Measurements from ENCODE around the gene SPEF2. TPM values are rescaled to one million over a fixed set of nuclear protein-coding genes. Genes with fewer than 3 reads are reported as not detected.
"Not testable (repeated sequence)": the region's sequence is repeated elsewhere in the genome, so short reads cannot be mapped to it uniquely, and the experiment has no call there.

SPEF2 gene
- total RNA-seq, 1 donor from 2014 or later, result 15.1 TPM

DNA sequence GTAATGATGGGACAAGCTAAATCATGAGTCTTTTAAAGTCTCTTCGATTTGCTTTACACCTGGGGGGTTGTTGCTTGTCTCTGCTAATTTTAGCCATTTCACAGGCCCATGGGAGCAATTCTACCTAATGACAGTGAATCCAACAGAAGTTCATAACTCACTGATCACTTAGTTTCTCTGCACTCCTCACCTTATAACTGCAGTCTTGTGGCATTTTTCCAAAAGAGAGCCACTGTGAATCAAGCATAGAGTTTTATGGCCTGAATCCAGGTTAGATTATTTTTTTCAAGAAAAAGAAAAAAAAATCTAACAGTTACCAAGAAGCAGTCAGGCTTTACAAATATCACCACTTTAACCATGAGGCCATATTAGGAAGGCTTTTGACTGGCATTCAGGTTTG is 237.5 kb downstream of the SPEF2 start:
- H3K27ac Mint-ChIP-seq, result no peak overlapping the region
- peaks cover 4% of the 10 kb centered on the region for H3K4me1 Mint-ChIP-seq (ENCODE audit: unreplicated experiment)

DNA sequence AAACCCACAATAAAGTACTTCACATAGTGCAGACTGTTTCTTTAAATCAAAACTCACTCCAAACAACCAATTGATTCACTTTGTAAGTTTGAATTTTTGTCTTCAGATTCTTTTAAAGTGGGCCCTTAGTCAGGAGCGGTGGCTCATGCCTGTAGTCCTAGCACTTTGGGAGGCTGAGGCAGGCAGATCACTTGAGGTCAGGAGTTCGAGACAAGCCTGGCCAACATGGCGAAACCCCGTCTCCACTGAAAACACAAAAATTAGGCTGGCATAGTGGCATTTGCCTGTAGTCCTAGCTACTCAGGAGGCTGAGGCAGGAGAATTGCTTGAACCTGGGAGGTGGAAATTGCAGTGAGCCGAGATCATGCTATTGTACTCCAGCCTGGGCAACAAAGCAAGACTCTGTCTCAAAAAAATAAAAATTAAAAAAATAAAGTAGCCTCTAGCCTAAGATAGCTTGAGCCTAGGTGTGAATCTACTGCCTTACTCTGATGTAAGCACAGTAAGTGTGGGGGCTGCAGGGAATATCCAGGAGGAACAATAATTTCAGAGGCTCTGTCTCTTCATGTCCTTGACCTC is 238.6 kb downstream of the SPEF2 start:
- not testable (repeated sequence) for DNase-seq (ENCODE audit: extremely low spot score, unreplicated experiment); H3K27ac Mint-ChIP-seq; H3K36me3 Mint-ChIP-seq; H3K4me3 Mint-ChIP-seq; H3K9me3 Mint-ChIP-seq; H3K27me3 Mint-ChIP-seq; H3K4me1 Mint-ChIP-seq (ENCODE audit: unreplicated experiment)

More for the DNA sequence above, 237.5 kb downstream of the SPEF2 start:
- no peak overlapping the region for H3K4me3 Mint-ChIP-seq
- peaks cover 3% of the 10 kb centered on the region for H3K27me3 Mint-ChIP-seq
- H3K36me3 Mint-ChIP-seq, result no peaks in the 10 kb centered on the region
- TF ChIP-seq, protein P1, sequence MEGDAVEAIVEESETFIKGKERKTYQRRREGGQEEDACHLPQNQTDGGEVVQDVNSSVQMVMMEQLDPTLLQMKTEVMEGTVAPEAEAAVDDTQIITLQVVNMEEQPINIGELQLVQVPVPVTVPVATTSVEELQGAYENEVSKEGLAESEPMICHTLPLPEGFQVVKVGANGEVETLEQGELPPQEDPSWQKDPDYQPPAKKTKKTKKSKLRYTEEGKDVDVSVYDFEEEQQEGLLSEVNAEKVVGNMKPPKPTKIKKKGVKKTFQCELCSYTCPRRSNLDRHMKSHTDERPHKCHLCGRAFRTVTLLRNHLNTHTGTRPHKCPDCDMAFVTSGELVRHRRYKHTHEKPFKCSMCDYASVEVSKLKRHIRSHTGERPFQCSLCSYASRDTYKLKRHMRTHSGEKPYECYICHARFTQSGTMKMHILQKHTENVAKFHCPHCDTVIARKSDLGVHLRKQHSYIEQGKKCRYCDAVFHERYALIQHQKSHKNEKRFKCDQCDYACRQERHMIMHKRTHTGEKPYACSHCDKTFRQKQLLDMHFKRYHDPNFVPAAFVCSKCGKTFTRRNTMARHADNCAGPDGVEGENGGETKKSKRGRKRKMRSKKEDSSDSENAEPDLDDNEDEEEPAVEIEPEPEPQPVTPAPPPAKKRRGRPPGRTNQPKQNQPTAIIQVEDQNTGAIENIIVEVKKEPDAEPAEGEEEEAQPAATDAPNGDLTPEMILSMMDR (conservative IDR thresholded peaks at IDR 0.05), result no peak
- no peak for DNase-seq (ENCODE audit: extremely low spot score, unreplicated experiment)
- H3K9me3 Mint-ChIP-seq, result no peaks in the 10 kb centered on the region

DNA sequence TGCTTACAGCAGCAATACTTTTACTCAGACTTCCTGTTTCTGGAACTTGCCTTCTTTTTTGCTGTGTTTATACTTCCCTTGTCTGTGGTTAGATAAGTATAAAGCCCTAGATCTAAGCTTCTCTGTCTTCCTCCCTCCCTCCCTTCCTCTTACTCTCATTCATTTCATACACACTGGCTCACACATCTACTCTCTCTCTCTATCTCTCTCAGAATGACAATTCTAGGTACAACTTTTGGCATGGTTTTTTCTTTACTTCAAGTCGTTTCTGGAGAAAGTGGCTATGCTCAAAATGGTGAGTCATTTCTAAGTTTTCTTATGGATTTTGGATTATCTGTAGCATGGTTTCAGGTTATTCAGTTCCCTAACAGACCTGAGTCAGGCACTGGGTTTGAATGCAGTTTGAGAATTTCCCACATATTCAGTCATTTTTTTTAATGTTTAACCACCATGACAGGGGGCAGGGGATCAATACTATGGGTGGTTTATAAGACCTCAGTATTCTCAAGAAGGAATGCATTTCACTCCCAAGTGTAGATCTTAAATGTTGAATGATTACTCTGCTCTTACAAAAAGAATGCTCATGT is 239.2 kb downstream of the SPEF2 start, which contains the start of gene IL7R:
TSS of gene IL7R (plus strand) at position 127 of the 587 bp plus-strand sequence. CDS start at position 214, 87 bp downstream.
- H3K27me3 Mint-ChIP-seq, result peaks cover 3% of the 10 kb centered on the region
- H3K27ac Mint-ChIP-seq, result no peak within 1 kb of the TSS
- H3K4me1 Mint-ChIP-seq (ENCODE audit: unreplicated experiment), result peaks cover 4% of the 10 kb centered on the region
- no peaks in the 10 kb centered on the region for H3K9me3 Mint-ChIP-seq
- no peak within 1 kb of the TSS for H3K4me3 Mint-ChIP-seq
- H3K36me3 Mint-ChIP-seq, result no peaks in the 10 kb centered on the region
- TF ChIP-seq, protein P1 (conservative IDR thresholded peaks at IDR 0.05), result no peak
- no peak for DNase-seq (ENCODE audit: extremely low spot score, unreplicated experiment)

DNA sequence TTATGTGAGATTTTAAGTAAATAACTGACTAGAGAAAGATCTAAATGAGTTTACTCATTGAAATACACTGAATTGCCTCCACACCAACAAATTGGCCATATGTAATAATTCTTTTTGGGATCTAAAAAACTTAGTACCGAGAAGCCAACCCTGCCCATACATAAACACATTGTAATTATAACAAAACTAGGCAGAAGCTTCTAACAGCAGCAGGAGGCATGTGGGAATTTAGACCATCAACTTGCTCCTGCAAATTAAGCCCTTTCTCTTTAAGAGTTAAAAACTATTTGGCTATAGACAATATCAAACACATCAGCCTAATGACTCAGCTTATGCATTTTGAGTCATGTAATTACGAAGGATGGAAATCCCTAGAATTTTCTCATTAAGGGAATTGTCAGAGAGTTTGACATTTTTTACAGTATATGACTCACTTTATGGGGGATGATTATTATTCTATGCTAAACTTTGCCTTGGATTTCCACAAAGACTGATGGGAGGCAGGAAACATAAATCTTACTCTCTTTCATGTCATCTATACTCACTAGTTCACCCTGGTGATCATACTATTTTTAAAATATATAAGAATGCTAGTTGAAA is 240.0 kb downstream of the SPEF2 start:
- no peak for DNase-seq (ENCODE audit: extremely low spot score, unreplicated experiment)
- Mint-ChIP-seq H3K4me1 (ENCODE audit: unreplicated experiment) (peaks cover 4% of the 10 kb centered on the region), H3K27me3 (no peaks in the 10 kb centered on the region), H3K36me3 (no peaks in the 10 kb centered on the region), H3K9me3 (no peaks in the 10 kb centered on the region), H3K27ac (no peak overlapping the region), H3K4me3 (no peak overlapping the region)
- TF ChIP-seq, protein P1 (conservative IDR thresholded peaks at IDR 0.05), result no peak

DNA sequence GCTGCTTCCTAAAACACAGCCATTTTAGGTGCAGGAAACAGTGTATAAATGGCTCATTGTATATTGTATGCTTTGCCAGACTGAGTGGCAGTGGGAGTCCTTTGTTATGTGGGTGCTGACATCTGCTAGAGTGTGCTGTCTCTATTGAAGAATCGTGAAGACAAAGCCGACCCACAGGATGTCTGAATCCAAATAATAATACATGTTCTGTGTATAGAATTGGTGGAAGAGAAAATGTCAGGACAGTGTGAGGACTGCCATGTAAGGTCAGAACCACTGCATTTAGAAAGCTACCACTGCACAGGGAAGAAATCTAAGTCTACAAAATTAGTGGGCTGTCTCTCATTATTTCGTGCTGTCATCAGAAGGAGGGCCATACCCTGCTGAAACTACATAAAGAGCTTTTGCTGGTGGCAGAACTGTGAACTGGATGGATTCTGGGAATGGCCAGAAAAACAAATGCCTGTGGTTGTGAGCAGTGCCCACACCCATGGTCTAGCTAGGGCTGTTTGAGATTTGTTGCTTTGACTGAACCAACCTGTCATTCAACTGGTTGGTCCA is 241.5 kb downstream of the SPEF2 start:
- peaks cover 4% of the 10 kb centered on the region for H3K4me1 Mint-ChIP-seq (ENCODE audit: unreplicated experiment)
- H3K27me3 Mint-ChIP-seq, result no peaks in the 10 kb centered on the region
- no peak for DNase-seq (ENCODE audit: extremely low spot score, unreplicated experiment)
- no peaks in the 10 kb centered on the region for H3K36me3 Mint-ChIP-seq
- H3K9me3 Mint-ChIP-seq, result no peaks in the 10 kb centered on the region
- peak overlapping the region; percentile 5 for H3K4me3 Mint-ChIP-seq
- TF ChIP-seq, protein P1 (conservative IDR thresholded peaks at IDR 0.05), result no peak
- H3K27ac Mint-ChIP-seq, result no peak overlapping the region

DNA sequence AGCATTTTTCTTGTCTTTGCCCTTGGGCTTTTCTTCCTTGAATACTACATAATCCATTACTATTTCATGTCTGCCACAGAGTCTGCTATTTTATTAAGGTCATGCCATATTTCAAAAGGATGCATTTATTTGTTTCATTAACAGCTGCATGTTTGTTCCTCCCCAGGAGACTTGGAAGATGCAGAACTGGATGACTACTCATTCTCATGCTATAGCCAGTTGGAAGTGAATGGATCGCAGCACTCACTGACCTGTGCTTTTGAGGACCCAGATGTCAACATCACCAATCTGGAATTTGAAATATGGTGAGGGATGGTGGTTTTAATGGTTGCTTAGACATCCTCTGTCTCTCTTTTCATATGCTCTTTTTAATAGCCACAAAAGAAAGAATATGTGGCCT is 243.0 kb downstream of the SPEF2 start:
- Mint-ChIP-seq H3K27me3 (no peaks in the 10 kb centered on the region), H3K4me1 (ENCODE audit: unreplicated experiment) (peaks cover 4% of the 10 kb centered on the region), H3K9me3 (no peaks in the 10 kb centered on the region), H3K27ac (no peak overlapping the region), H3K36me3 (no peaks in the 10 kb centered on the region), H3K4me3 (no peak overlapping the region)
- no peak for DNase-seq (ENCODE audit: extremely low spot score, unreplicated experiment)
- TF ChIP-seq, protein P1 (conservative IDR thresholded peaks at IDR 0.05), result no peak

All from type B pancreatic cell (in vitro differentiated cells).